AML-193 (cell line): ENCODE results near the gene NRROS.
A peak's percentile ranks its signal among the peaks of the same experiment; 100 is the strongest.

ENCODE experiments used
- DNase-seq, 2 experiments: peaks; one replicate each; lab custom pipeline; 2025; lab: John Stamatoyannopoulos, UW

Gene NRROS

DNA sequence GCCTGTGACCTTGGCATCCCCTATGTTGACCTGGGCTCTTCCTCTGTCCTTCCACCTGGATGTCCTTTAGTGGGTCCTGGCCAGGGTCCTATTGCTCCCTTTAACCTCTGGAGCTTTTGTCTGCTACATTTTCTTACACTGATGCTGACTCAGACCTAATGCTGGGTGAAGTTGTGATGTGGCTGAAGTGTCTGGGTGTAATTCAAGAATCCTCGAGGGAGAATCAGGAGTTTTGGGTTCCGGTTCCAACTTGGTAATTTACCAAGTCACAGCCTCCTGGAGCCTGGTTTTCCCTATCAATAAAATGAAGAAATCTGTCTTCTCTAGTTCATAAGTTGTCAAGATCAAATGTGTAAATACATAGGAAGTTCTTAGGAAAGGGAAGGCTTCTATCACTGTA is 46.9 kb downstream of the NRROS start:
- no peak for DNase-seq

DNA sequence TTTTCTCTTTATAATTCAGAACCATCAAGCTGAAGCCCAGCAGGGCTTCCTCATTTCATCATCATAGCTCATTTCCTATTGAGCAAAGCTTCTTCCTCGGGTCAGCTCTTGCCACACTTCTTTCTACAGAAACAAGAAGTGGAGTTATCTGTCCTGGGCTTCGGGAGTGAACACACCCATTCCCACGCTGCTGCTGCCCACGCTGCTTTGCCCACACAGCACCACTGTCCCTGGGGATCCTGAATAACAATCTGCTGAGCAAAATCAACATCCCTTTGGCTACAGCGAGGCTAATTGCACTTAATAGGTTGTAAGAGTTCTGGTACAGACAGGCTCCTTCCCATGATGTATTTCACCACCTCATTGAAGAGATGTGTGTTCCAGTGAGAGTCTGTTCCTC is 48.9 kb downstream of the NRROS start:
- peak; percentile 100 for DNase-seq

DNA sequence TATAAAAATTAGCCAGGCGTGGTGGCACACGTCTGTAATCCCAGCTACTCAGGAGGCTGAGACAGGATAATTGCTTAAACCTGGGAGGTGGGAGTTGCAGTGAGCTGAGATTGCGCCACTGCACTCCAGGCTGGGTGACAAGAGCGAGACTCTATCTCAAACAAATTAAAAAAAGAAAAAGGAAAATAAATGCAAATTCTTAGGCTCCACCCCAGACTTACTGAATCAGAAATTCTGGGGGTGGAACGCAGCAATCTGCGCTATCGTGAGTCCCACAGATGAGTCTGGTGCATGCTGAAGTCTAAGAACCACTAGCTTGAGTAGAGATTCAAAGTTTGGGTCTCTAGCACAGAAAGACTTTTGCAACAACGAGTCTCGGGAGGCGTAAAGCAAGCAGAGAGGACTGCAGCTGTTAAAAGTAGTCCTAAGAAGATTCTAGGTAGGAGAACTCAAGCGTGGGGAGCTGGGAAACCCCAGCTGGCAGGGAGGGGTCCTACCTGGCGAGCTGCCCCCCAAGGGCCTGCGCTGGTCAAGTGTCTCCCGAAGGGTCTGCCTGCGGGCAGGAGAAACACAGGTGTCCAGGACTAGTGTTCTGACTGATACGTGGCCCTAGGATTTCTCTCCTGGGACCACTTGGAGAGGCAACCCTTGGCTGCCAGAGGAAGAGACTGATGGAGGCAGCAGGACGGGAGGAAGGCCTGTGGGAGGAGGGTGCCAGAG is 50.6 kb downstream of the NRROS start:
- DNase-seq = no peak

DNA sequence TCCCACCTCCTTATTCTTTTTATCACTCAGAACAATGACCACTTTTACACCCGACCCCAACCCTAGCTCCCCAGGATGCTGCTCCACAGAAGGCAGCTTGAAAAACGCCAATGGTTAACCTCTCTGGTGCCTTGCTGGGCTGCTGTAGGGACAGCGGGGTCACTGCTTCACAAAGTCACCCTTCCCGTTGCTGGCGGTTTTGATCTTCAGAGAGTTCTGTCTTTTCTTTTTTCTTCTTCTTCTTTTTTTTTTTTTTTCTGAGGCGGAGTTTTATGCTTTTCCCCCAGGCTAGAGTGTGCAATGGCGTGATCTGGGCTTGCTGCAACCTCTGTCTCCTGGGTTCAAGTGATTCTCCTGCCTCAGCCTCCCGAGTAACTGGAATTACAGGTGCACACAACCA is 51.9 kb downstream of the NRROS start:
- no peak for DNase-seq

DNA sequence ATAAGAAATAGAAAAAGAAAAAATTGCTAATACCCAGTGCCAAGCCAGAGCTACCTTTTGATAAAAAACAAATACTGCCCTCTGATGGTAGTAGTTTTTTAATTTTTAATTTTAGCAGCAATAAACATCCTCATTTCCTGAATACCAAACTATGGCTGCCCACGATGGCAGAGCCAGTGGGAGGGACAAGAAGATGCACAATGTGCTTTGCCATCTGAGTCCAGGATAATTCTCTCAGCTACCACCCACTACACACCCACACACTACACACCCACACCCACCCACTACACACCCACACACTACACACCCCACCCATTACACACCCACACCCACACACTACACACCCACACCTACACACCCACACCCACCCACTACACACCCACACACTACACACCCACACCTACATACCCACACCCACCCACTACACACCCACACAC is 54.7 kb downstream of the NRROS start:
- DNase-seq = peak; percentile 61 to 66

DNA sequence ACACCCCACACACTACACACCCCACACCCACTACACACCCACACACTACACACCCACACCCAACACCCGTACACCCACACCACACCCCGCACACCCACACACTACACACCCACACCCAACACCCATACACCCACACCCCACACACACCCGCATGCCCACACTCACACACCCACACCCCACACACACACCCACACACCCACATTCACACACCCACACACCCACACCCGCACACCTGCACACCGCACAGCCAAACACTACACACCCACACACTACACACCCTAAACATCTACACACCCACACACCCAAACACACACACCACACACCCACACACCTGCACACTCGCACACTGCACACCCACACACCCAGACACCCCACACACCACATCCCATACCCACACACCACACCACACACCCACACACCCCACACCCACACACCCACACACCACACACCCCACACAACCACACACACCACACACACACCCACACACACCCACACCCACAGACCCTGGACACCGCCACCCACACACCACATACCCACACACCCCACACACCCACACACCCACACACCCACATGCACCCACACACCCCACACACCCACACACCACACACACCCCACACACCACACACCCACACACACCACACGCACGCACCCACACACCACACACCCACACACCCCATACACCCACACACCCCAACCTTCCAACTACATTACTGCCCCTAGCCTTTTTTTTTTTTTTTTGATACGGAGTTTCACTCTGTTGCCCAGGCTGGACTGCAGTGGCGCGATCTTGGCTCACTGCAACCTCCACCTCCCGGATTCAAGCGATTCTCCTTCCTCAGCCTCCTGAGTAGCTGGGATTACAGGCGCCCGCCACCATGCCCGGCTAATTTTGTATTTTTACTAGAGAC is 55.7 kb downstream of the NRROS start:
- no peak for DNase-seq

DNA sequence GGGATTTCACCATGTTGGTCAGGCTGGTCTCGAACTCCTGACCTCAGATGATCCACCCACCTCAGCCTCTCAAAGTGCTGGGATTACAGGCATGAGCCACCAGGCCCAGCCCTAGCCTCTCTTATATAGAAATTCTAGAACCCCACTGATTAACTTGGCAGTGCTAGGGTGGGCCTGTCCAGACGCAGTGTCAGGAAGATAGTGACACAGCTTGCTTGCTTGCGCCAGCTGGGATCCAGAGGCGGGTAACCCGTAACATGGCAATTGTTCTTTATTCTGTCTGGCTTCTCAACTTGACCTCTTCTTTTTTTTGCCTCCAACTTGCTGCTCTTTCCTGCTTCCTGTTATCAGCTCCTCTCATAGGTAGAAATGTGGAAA is 56.3 kb downstream of the NRROS start:
- no peak for DNase-seq

DNA sequence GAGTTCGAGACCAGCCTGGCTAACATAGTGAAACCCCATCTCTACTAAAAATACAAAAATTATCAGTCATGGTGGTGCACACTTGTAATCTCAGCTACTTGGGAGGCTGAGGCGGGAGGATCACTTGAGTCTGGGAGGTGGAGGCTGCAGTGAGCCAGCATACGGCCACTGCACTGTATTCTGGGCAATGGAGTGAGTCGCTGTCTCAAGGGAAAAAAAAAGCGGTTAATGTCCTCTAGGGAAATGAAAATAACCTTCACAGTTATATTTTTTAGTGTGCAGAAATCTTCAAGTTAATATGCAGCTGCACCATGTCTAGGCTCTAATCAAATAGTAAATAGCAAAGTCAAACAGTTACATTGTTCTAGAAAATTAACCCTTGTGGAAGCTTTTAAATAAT is 57.8 kb downstream of the NRROS start:
- DNase-seq = no peak

DNA sequence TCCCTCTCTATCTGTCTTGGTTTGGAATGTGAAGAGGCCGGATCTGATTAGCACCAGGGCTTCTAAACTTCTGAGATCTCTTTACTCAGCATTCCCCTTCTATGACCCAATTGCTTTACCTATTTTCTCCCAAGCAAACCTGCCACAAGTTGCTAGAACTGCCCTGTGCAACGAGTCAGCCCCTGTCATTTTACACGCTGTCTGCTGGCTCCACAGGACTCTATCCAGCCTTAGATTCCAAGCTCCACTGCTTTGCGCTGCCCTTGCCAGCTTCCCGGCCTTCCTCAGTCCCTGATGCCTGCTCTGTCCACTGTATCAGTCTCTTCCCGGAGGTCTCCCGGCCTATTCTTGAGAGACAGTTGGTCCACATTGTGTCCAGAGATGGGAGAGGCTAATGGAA is 60.3 kb downstream of the NRROS start:
- DNase-seq = no peak

DNA sequence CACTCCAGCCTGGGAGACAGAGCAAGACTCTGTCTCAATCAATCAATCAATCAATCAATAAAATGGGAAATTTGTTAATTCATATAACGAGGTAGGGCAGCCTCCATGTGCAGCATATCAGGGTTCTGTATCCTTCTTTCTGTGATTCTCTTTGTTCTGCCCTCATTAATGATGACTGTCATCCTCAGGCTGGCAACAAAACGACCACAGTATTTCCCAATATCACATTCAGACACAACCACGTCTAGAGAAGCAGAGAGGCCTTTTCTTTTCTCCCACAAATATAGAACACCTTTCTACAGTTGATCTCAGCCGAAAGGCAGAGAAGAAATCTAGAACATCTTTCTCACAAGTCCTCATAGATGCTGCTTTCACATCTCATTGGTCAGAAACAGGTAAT is 61.3 kb downstream of the NRROS start:
- peak; percentile 59 to 60 for DNase-seq

DNA sequence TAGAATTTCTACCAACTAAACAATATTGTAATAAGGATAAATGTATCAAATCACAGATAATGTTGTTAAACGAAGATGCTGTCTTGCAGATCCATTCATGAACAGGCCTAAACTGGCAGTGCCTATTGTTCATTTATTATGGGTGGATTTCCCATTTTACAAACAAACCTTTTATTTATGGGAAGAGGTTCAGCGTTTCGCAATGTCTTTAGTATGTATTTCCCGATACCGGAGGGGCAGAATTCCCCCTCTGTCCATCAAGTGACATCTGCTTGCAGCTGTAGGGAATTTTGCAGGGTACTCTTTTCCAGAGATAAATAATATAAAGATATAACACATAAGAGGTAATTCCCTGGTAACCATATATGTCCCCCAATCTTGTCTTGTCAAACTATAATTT is 66.8 kb downstream of the NRROS start:
- no peak for DNase-seq

DNA sequence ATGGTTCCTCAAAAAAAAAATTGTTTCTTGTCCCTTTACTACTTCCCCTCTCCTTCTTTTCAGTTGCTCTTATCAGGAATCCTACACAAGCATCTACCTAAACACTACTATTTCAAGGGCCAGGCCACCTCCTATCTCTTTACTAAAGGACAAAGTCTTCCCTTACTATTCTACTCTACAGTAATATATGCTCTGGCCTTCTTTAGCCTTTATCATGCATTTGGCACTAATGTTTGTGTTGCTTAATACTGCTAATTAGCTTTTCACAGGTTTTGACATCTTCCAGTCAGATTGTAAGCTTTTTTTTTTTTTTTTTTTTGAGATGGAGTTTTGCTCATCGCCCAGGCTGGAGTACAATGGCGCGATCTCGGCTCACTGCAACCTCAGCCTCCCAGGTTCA is 67.2 kb downstream of the NRROS start:
- DNase-seq = no peak

DNA sequence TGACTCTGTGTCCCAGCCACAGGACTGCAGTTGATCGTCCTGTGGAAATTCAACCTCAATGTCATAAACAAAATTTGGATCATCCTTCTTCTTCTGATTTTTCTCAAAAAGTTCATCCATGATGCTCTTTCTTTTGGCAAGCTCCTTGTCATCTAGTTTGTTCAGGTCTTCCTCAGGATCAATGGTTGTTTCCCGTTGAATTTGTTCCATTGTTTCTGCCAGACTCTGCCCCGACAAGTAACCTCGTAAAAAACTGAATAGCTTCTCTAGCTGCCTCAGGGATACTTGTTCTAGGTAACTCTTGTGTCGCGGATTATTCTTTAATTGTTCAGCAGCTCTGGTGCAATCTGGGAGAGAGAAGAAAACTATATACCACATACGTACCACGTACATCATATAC is 68.1 kb downstream of the NRROS start:
- no peak for DNase-seq

DNA sequence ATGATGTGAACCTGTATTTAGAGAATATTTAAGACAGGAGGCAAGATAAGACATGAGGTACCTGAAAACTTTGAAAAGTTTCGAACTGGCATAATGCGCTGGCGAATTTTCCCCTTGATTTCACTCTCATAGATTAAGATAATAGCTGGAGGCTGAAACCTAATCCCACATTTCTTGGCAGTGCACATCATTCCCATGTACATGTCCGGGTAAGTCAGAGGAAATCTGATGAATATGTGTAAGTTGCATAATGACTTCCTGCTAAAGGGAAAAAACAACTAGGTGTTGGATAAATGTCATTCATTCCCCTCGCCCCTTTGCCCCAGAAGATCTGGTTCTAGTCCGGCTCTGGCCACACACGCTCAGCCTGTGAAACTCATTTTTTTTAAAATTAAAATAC is 69.0 kb downstream of the NRROS start:
- DNase-seq = no peak
